Ishikawa (cell line): Measurements from ENCODE around the gene ZNF618.

Experiments
- CEBPB ChIP-seq: IDR thresholded peaks from 2 replicates; pipeline ENCODE4 v1.6.1; 2012
- CREB1 ChIP-seq: IDR thresholded peaks from 2 replicates; pipeline ENCODE4 v1.6.1; 2012; ENCODE audit warnings: low read depth
- EGR1 ChIP-seq: IDR thresholded peaks from 2 replicates; pipeline ENCODE4 v1.6.1; 2012
- EP300 ChIP-seq: IDR thresholded peaks from 2 replicates; pipeline ENCODE4 v1.6.1; 2012; ENCODE audit warnings: borderline replicate concordance
- FOXM1 ChIP-seq: IDR thresholded peaks from 2 replicates; pipeline ENCODE4 v1.6.1; 2012; ENCODE audit warnings: low read depth, borderline replicate concordance
- MAX ChIP-seq: IDR thresholded peaks from 2 replicates; pipeline ENCODE4 v1.6.1; 2012
- NFIC ChIP-seq: IDR thresholded peaks from 2 replicates; pipeline ENCODE4 v1.6.1; 2012
- RAD21 ChIP-seq: IDR thresholded peaks from 2 replicates; pipeline ENCODE4 v1.6.1; 2012; ENCODE audit warnings: low read depth
- REST ChIP-seq: IDR thresholded peaks from 2 replicates; pipeline ENCODE4 v1.6.1; 2012; ENCODE audit warnings: low read depth, mild to moderate bottlenecking
- TAF1 ChIP-seq: IDR thresholded peaks from 2 replicates; pipeline ENCODE4 v1.6.1; 2012; ENCODE audit warnings: low read depth, mild to moderate bottlenecking
- TCF12 ChIP-seq: IDR thresholded peaks from 2 replicates; pipeline ENCODE4 v1.6.1; 2012; ENCODE audit warnings: low read depth
- TEAD4 ChIP-seq: IDR thresholded peaks from 2 replicates; pipeline ENCODE4 v1.6.1; 2012
- USF1 ChIP-seq: IDR thresholded peaks from 2 replicates; pipeline ENCODE4 v1.6.1; 2012
- YY1 ChIP-seq: IDR thresholded peaks from 2 replicates; pipeline ENCODE4 v1.6.1; 2012; ENCODE audit warnings: low read depth
- ZBTB7A ChIP-seq: IDR thresholded peaks from 2 replicates; pipeline ENCODE4 v1.6.1; 2012; ENCODE audit warnings: low read depth

The ZNF618 gene

DNA sequence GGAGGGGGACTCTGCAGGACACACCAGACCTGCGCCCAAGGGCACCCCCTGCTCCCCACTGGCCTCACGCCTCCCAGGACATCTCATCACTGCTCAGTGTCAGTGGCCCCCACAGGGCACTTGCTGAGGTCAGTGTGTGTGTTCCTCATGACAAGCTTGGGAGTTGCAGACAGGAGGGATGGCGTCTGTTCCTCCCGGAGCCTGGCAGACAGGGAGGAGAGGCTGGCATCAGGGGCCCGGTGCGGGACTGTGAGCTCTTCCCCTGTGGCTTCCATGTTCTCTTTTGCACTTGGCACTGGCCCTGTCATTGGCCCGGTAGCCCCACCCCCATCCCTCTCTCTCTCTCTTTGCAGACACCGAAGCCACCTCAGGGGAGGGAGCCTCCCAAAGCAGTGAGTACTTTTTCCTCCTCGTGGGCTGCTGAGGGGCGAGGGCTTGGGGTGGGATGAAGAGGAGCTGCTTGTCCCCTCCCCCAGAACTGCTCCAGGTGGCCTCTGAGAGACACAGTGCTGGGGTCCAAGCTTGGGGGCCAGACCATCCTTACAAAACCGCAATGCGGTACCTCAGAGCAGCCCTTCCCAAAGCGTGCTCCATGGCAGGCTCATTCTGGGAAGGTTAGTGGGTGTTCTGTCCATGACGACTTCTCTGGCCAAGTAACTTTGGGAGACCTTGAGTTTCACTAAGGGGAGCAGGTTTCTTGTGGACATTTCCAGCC lies 126.3 kb downstream of the ZNF618 start:
- TF ChIP-seq ZBTB7A (no peak), TAF1 (no peak), EGR1 (no peak), RAD21 (no peak)

DNA sequence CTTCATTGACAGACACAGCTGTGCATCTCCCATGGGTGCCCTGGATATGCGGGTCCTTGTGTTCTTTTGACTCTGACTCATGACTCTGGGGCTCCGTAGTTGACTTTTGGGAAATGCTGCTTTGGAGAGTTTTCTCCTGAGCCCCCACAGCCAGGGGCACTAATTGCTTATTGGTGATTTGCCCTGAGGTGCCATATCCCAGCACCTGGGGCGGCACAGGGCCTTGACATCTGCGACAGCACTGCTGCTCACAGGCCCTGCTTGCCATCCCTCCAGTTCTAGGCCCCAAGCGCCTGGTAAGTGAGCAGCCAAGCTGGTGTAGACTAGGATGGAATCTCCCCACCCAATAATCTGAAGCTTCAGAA lies 126.9 kb downstream of the ZNF618 start:
- no peak for TF ChIP-seq TCF12
- TF ChIP-seq RAD21: no peak
- no peak for TF ChIP-seq CEBPB
- TF ChIP-seq ZBTB7A: no peak
- TF ChIP-seq NFIC: no peak

DNA sequence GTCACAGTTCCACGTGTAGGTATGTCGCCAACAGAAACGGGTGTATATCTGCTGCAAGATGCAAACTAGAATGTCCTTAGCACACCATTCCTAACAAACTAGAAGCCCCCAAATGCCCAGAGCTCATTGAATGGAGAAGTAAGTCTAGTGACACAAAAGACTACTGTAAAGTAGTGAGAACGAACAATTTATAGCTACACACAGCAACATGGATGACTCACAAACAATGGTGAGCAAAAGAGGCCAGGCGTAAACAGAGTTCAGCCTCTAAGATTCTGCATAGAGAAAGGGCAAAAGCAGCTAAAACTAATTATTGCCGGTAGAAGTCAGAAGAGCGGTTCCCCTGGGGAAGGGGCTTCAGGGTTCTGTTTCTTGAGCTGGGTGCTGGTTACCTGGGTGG lies 127.2 kb downstream of the ZNF618 start:
- TF ChIP-seq TCF12: no peak
- no peak for TF ChIP-seq NFIC
- no peak for TF ChIP-seq RAD21
- no peak for TF ChIP-seq ZBTB7A

- TF ChIP-seq TAF1 (no peak), CEBPB (no peak), USF1 (no peak), MAX (no peak), YY1 (no peak), REST (no peak), ZBTB7A (no peak), TEAD4 (no peak), RAD21 (no peak)
These were observed 127.6 kb downstream of the ZNF618 start for GRCh38 chr9:114003758-114004157.

- TF ChIP-seq NFIC (no peak), EGR1 (no peak), MAX (no peak), CEBPB (no peak), TEAD4 (no peak), CREB1 (no peak), YY1 (no peak), ZBTB7A (no peak), TCF12 (no peak), FOXM1 (no peak), TAF1 (no peak), EP300 (no peak), REST (no peak), RAD21 (no peak), USF1 (no peak)
These were observed 128.2 kb downstream of the ZNF618 start for GRCh38 chr9:114004221-114004716.

GRCh38 chr9:114005371-114006154 lies 129.5 kb downstream of the ZNF618 start:
- TF ChIP-seq REST (no peak), TCF12 (no peak), CREB1 (no peak), TAF1 (no peak), TEAD4 (no peak), CEBPB (no peak)
